Smooth muscle cell (in vitro differentiated cells): Measurements from ENCODE around the gene ID3. TPM values are rescaled to one million over a fixed set of nuclear protein-coding genes. Genes with fewer than 3 reads are reported as not detected.
A peak's percentile ranks its signal among the peaks of the same experiment; 100 is the strongest.

Experiments used
- DNase-seq: peaks from one replicate; lab custom pipeline; 2025; ENCODE audit not compliant: unreplicated experiment; lab: John Stamatoyannopoulos, UW
- H2AFZ ChIP-seq: fragments of 200-600 bp; sonication (generic); 2 replicates; pipeline ENCODE4 v1.6.0; 2016; ENCODE audit warnings: antibody characterized with exemption, low read depth, mild to moderate bottlenecking
- H3F3A ChIP-seq: fragments of 200-600 bp; sonication (generic); 2 replicates; pipeline ENCODE4 v1.6.0; 2017; ENCODE audit warnings: antibody characterized with exemption, low read depth
- H3K27ac ChIP-seq: fragments of 200-600 bp; sonication (generic); 2 replicates; pipeline ENCODE4 v1.5.1; 2016; ENCODE audit warnings: low read depth, mild to moderate bottlenecking
- H3K27me3 ChIP-seq: fragments of 200-600 bp; sonication (generic); 2 replicates; pipeline ENCODE4 v1.6.1; 2016; ENCODE audit warnings: low read depth, mild to moderate bottlenecking
- H3K36me3 ChIP-seq: fragments of 200-600 bp; sonication (generic); 2 replicates; pipeline ENCODE4 v1.5.1; 2016; ENCODE audit warnings: low read depth
- H3K4me1 ChIP-seq: fragments of 200-600 bp; sonication (generic); 2 replicates; pipeline ENCODE4 v1.5.1; 2016; ENCODE audit warnings: low read depth
- H3K4me2 ChIP-seq: fragments of 200-600 bp; sonication (generic); 2 replicates; pipeline ENCODE4 v1.6.0; 2016; ENCODE audit warnings: mild to moderate bottlenecking
- H3K4me3 ChIP-seq: fragments of 200-600 bp; sonication (generic); 2 replicates; pipeline ENCODE4 v1.5.1; 2016; ENCODE audit warnings: mild to moderate bottlenecking
- H3K79me2 ChIP-seq: fragments of 200-600 bp; sonication (generic); 2 replicates; pipeline ENCODE4 v1.6.0; 2016; ENCODE audit warnings: low read depth, mild to moderate bottlenecking
- H3K9ac ChIP-seq: fragments of 200-600 bp; sonication (generic); 2 replicates; pipeline ENCODE4 v1.6.0; 2016; ENCODE audit warnings: low read depth
- H3K9me3 ChIP-seq: fragments of 200-600 bp; sonication (generic); replicated peaks from 2 replicates; pipeline ENCODE4 v1.5.1; 2016; ENCODE audit warnings: low read depth
- H4K20me1 ChIP-seq: fragments of 200-600 bp; sonication (generic); 2 replicates; pipeline ENCODE4 v1.6.0; 2016; ENCODE audit warnings: low read depth
- WGBS: methylation state at CpG from one replicate; pipeline ENCODE4 v1.1.7; 2016; ENCODE audit warnings: low lambda C conversion rate; 5-methylcytosine and 5-hydroxymethylcytosine counted together
- polyA plus RNA-seq: library from polyadenylated mRNA; unstranded; fragments of >200 nt; fragmentation: Nextera tagmentation; extraction: Ambion mirVana; gene quantifications from 2 replicates; pipeline ENCODE4 v1.2.1, GENCODE V29; 2016
- total RNA-seq: library from RNA; depleted of rRNA; stranded (reverse); fragments of >200 nt; gene quantifications from 2 replicates; pipeline ENCODE4 v1.2.3, GENCODE V29; 2014
- TF ChIP-seq, protein P1 (sequence below): fragments of 200-600 bp; sonication (generic); IDR thresholded peaks from 2 replicates; pipeline ENCODE4 v1.5.1; 2017; ENCODE audit warnings: borderline replicate concordance, mild to moderate bottlenecking, antibody characterized with exemption; ENCODE audit not compliant: insufficient read depth, poor library complexity, severe bottlenecking

ID3 gene
- total and polyA plus RNA-seq, 2 experiments from 2014 or later: 752 to 929 TPM

DNA sequence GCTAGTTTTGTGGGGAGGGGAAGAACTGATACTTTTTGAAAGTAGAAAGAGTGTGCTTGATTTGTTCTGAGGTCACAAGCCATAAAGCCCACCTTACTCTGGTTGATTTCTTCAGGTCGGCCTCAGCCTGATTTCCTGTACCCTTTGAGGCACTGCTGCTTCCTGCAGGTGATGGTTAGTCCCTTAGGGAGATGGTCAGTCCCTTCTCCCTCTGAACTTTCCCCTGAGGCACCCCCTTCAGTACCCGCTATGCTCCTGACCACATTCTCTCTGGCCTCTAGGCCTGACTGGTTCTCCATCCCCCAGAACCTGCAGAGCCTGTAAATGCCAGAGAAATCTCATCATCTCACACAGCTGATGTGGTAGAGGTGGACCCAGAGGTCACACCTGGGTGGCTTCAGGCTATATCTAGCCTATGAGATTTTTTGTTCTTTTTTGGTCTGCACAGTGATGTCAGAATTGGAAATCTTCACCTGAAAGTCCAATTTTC lies 15.0 kb upstream of the ID3 start:
- Histone ChIP-seq H3K4me1 (peaks cover 30% of the 10 kb centered on the region), H3K79me2 (no peaks in the 10 kb centered on the region), H3K4me2 (no peak overlapping the region), H3K27ac (peak overlapping the region; percentile 95), H3F3A (peaks cover 35% of the 10 kb centered on the region), H3K36me3 (no peaks in the 10 kb centered on the region), H2AFZ (no peak overlapping the region), H3K4me3 (no peak overlapping the region), H3K9ac (peak overlapping the region; percentile 29), H4K20me1 (no peaks in the 10 kb centered on the region), H3K27me3 (no peaks in the 10 kb centered on the region), H3K9me3 (no peaks in the 10 kb centered on the region)
- WGBS: 76% methylated on average over 2 of the region's 2 CpGs
- TF ChIP-seq, protein P1, sequence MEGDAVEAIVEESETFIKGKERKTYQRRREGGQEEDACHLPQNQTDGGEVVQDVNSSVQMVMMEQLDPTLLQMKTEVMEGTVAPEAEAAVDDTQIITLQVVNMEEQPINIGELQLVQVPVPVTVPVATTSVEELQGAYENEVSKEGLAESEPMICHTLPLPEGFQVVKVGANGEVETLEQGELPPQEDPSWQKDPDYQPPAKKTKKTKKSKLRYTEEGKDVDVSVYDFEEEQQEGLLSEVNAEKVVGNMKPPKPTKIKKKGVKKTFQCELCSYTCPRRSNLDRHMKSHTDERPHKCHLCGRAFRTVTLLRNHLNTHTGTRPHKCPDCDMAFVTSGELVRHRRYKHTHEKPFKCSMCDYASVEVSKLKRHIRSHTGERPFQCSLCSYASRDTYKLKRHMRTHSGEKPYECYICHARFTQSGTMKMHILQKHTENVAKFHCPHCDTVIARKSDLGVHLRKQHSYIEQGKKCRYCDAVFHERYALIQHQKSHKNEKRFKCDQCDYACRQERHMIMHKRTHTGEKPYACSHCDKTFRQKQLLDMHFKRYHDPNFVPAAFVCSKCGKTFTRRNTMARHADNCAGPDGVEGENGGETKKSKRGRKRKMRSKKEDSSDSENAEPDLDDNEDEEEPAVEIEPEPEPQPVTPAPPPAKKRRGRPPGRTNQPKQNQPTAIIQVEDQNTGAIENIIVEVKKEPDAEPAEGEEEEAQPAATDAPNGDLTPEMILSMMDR: no peak
- DNase-seq: no peak

DNA sequence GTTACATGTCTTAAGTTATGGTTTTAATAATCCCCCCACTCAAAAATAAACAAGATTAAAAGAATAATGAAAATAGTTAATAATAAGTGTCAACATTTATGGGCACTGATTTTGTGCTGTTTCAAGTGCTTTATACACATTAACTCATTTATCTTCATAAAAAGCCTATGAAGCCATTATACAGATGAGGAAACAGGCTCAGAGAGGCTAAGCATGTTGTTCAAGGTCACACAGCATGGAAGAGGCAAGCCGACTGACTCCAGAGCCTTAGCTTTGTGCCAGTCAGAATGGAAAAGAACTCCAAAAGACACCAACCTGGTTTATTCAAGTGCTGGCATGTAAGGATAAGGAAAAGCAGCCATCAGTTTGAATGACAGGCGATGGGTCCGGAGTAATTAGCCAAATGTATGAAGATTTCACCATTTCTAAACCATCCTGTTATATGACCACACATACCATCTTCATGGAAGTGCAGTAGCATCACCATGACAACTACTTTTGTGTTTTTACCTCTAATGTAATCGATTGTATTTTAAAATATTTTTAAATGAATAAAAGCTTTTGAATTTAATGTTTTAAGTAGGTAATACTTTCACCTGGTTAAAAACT lies 14.4 kb upstream of the ID3 start:
- Histone ChIP-seq H3K79me2 (no peaks in the 10 kb centered on the region), H3K36me3 (no peaks in the 10 kb centered on the region), H4K20me1 (no peaks in the 10 kb centered on the region), H3K9ac (peak overlapping the region; percentile 29), H3K9me3 (no peaks in the 10 kb centered on the region), H3F3A (peaks cover 28% of the 10 kb centered on the region), H3K4me2 (no peak overlapping the region), H3K4me3 (no peak overlapping the region), H3K27me3 (no peaks in the 10 kb centered on the region), H2AFZ (no peak overlapping the region), H3K27ac (peak overlapping the region; percentile 95), H3K4me1 (peaks cover 36% of the 10 kb centered on the region)
- DNase-seq: no peak
- TF ChIP-seq, protein P1: no peak
- 87% methylated on average over 4 of the region's 4 CpGs for WGBS

DNA sequence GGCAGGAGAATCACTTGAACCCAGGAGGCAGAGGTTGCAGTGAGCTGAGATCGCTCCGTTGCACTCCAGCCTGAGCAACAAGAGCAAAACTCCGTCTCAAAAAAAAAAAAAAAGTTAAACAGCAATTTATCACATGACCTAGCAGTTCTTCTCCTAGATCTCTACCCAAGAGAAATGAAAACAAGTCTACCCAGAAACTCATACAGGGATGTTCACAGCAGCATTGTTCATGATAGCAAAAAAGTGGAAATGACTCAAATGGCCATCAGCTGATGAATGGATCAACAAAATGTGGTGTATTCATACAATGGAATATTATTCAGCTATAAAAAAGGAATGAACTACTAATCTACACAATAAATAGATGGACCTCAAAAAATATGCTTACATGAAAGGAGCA lies 12.2 kb upstream of the ID3 start:
- H3K4me2 ChIP-seq: no peak overlapping the region

More for the DNA sequence above, 12.2 kb upstream of the ID3 start:
- H3K36me3 ChIP-seq: no peaks in the 10 kb centered on the region
- no peaks in the 10 kb centered on the region for H4K20me1 ChIP-seq
- 97% methylated on average over 3 of the region's 3 CpGs for WGBS
- H2AFZ ChIP-seq: no peak overlapping the region
- TF ChIP-seq, protein P1: no peak
- no peaks in the 10 kb centered on the region for H3K27me3 ChIP-seq
- peaks cover 15% of the 10 kb centered on the region for H3F3A ChIP-seq
- no peak overlapping the region for H3K27ac ChIP-seq
- DNase-seq: no peak
- no peaks in the 10 kb centered on the region for H3K79me2 ChIP-seq
- no peak overlapping the region for H3K9ac ChIP-seq
- peaks cover 28% of the 10 kb centered on the region for H3K4me1 ChIP-seq
- H3K9me3 ChIP-seq: no peaks in the 10 kb centered on the region
- H3K4me3 ChIP-seq: no peak overlapping the region
